HL-60 (cell line): ENCODE data around the gene COG1.

ENCODE experiments used
- GABPA ChIP-seq: IDR thresholded peaks from 2 replicates; pipeline ENCODE4 v1.6.1; 2012; ENCODE audit warnings: low read depth
- POLR2AphosphoS5 ChIP-seq: IDR thresholded peaks from 2 replicates; pipeline ENCODE4 v1.6.1; 2012; ENCODE audit warnings: low read depth
- TF ChIP-seq, protein P1 (sequence below): IDR thresholded peaks from one replicate; pipeline ENCODE4 v1.5.1; 2011; ENCODE audit warnings: low read length, control low read depth, inconsistent platforms; ENCODE audit not compliant: insufficient read depth
- TF ChIP-seq, protein P2 (sequence below): IDR thresholded peaks from 2 replicates; pipeline ENCODE4 v1.6.1; 2012; ENCODE audit warnings: low read depth; ENCODE audit not compliant: insufficient replicate concordance

- TF ChIP-seq, protein P1, sequence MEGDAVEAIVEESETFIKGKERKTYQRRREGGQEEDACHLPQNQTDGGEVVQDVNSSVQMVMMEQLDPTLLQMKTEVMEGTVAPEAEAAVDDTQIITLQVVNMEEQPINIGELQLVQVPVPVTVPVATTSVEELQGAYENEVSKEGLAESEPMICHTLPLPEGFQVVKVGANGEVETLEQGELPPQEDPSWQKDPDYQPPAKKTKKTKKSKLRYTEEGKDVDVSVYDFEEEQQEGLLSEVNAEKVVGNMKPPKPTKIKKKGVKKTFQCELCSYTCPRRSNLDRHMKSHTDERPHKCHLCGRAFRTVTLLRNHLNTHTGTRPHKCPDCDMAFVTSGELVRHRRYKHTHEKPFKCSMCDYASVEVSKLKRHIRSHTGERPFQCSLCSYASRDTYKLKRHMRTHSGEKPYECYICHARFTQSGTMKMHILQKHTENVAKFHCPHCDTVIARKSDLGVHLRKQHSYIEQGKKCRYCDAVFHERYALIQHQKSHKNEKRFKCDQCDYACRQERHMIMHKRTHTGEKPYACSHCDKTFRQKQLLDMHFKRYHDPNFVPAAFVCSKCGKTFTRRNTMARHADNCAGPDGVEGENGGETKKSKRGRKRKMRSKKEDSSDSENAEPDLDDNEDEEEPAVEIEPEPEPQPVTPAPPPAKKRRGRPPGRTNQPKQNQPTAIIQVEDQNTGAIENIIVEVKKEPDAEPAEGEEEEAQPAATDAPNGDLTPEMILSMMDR, result no peak
- TF ChIP-seq POLR2AphosphoS5, result no peak
- no peak for TF ChIP-seq GABPA
- TF ChIP-seq, protein P2, sequence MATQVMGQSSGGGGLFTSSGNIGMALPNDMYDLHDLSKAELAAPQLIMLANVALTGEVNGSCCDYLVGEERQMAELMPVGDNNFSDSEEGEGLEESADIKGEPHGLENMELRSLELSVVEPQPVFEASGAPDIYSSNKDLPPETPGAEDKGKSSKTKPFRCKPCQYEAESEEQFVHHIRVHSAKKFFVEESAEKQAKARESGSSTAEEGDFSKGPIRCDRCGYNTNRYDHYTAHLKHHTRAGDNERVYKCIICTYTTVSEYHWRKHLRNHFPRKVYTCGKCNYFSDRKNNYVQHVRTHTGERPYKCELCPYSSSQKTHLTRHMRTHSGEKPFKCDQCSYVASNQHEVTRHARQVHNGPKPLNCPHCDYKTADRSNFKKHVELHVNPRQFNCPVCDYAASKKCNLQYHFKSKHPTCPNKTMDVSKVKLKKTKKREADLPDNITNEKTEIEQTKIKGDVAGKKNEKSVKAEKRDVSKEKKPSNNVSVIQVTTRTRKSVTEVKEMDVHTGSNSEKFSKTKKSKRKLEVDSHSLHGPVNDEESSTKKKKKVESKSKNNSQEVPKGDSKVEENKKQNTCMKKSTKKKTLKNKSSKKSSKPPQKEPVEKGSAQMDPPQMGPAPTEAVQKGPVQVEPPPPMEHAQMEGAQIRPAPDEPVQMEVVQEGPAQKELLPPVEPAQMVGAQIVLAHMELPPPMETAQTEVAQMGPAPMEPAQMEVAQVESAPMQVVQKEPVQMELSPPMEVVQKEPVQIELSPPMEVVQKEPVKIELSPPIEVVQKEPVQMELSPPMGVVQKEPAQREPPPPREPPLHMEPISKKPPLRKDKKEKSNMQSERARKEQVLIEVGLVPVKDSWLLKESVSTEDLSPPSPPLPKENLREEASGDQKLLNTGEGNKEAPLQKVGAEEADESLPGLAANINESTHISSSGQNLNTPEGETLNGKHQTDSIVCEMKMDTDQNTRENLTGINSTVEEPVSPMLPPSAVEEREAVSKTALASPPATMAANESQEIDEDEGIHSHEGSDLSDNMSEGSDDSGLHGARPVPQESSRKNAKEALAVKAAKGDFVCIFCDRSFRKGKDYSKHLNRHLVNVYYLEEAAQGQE, result no peak
These were observed 59.0 kb downstream of the COG1 start for GRCh38 chr17:73251871-73252270.
